ENCODE data around the gene TBC1D1. TPM values are rescaled to one million over a fixed set of nuclear protein-coding genes. Genes with fewer than 3 reads are reported as not detected.

The TBC1D1 gene
- total and polyA plus RNA-seq, 2 experiments from 2014 or later = 53.9 to 151 TPM

DNA sequence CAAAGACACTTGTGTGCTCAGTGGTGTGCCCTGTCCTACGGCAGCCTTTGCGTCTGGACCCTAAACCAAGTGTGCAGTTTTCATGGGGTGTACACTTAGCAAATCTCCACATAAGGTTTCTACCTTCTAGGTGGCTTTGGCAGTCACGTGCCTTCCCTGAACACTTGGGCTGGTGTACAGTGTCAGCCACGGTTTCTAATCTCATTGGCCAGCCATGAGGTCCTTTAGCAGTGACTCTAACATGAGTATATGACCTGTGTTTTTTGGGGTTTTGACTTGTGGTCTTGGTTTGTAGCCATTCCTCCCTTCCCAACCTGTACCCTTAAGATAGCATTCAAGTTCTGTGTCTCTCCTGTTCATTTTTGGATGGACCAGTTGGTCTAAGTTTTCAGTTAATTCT lies 145.7 kb downstream of the TBC1D1 start:
- Histone ChIP-seq H2AFZ (no peak overlapping the region), H3K27ac (ENCODE audit: low read depth) (no peak overlapping the region), H3K4me2 (no peak overlapping the region), H3K36me3 (ENCODE audit: insufficient read depth) (no peaks in the 10 kb centered on the region; the same call in 1 of the 2 replicates), H4K20me1 (replicated peaks; ENCODE audit: insufficient read depth) (no peaks in the 10 kb centered on the region), H3K4me3 (no peak overlapping the region), H3K27me3 (ENCODE audit: insufficient read depth) (no peaks in the 10 kb centered on the region), H3K4me1 (ENCODE audit: insufficient read depth) (no peaks in the 10 kb centered on the region), H3F3A (replicated peaks; ENCODE audit: low read depth) (no peaks in the 10 kb centered on the region), H3K9me2 (ENCODE audit: insufficient read depth) (no peaks in the 10 kb centered on the region), H3K79me2 (replicated peaks; ENCODE audit: insufficient read depth) (no peaks in the 10 kb centered on the region)
- DNase-seq (ENCODE audit: low spot score) = no peak
- Mint-ChIP-seq H3K9me3 (no peaks in the 10 kb centered on the region), H3K36me3 (ENCODE audit: low read depth) (peaks cover 25% of the 10 kb centered on the region; the same call in 2 of the 3 replicates), H3K27me3 (ENCODE audit: insufficient read depth, low read depth, poor library complexity) (no peaks in the 10 kb centered on the region), H3K4me1 (peaks cover 6% of the 10 kb centered on the region; the same call in 1 of the 3 replicates), H3K4me3 (no peak overlapping the region), H3K27ac (no peak overlapping the region)
- no peak for TF ChIP-seq JUNB (IDR thresholded peaks at IDR 0.05; ENCODE audit: unreplicated experiment)
- no peak for TF ChIP-seq ETS1 (IDR thresholded peaks at IDR 0.05)
- TF ChIP-seq NANOG (IDR thresholded peaks at IDR 0.05; ENCODE audit: borderline replicate concordance) = no peak
- TF ChIP-seq STAT1 (IDR thresholded peaks at IDR 0.05; ENCODE audit: unreplicated experiment) = no peak
- no peak for TF ChIP-seq CTCF (conservative IDR thresholded peaks at IDR 0.05; ENCODE audit: low read depth in 2 of 2)
- TF ChIP-seq EZH2phosphoT487 (IDR thresholded peaks at IDR 0.05; ENCODE audit: unreplicated experiment) = no peak
- TF ChIP-seq ZNF331 (CRISPR knock-in tag; IDR thresholded peaks at IDR 0.05; ENCODE audit: low read depth) = no peak
- no peak for TF ChIP-seq EZH2 (IDR thresholded peaks at IDR 0.05; ENCODE audit: low read depth, unreplicated experiment)
- no peak for TF ChIP-seq ZNF462 (CRISPR knock-in tag; IDR thresholded peaks at IDR 0.05)
- no peak for ATAC-seq

All from GM23338 (cell line).